HEK293 (cell line): ENCODE measurements around the gene CLIC4.
"Not testable (repeated sequence)": the region's sequence is repeated elsewhere in the genome, so short reads cannot be mapped to it uniquely, and the experiment has no call there.

ENCODE experiments used
- CTCF ChIA-PET: fragments of 350-600 bp; formaldehyde crosslinking; extraction: SDS; loops from one replicate; lab custom pipeline; 2021; ENCODE audit warnings: antibody characterized with exemption; lab: Yijun Ruan, JAX
- POLR2A ChIA-PET: fragments of 300-600 bp; formaldehyde crosslinking; extraction: SDS; loops from one replicate; lab custom pipeline; 2020; ENCODE audit warnings: antibody characterized with exemption, inconsistent platforms; lab: Yijun Ruan, JAX
- H3K27ac ChIP-seq: fragments of 200-500 bp; sonication (Bioruptor generic); 2 replicates; pipeline ENCODE4 v1.5.1; 2014; ENCODE audit warnings: low read depth, low read length, control low read depth, inconsistent platforms; ENCODE audit errors: extremely low read depth
- H3K36me3 ChIP-seq, 2 experiments: fragments of 200-500 bp in 1 of 2; sonication (Bioruptor generic) in 1 of 2; 1 replicate in 1 of 2; 2 replicates in 1 of 2; pipeline ENCODE4 v1.5.1; 2014 to 2017; ENCODE audit warnings: inconsistent platforms in 2 of 2, low read length in 2 of 2; ENCODE audit not compliant: control insufficient read depth in 2 of 2, insufficient read depth in 1 of 2
- H3K4me1 ChIP-seq: fragments of 200-500 bp; sonication (Bioruptor generic); 2 replicates; pipeline ENCODE4 v1.5.1; 2014; ENCODE audit warnings: mild to moderate bottlenecking, low read length, inconsistent platforms; ENCODE audit not compliant: control insufficient read depth, insufficient read depth
- H3K4me3 ChIP-seq: 2 replicates; pipeline ENCODE4 v1.5.1; 2011; ENCODE audit warnings: low read depth, mild to moderate bottlenecking, control low read depth, low read length, moderate library complexity
- H3K9me3 ChIP-seq: fragments of 200-500 bp; sonication (Bioruptor generic); 2 replicates; pipeline ENCODE4 v1.5.1; 2014; ENCODE audit warnings: low read depth, low read length, inconsistent platforms; ENCODE audit not compliant: control insufficient read depth, insufficient read depth
- ELK4 ChIP-seq: IDR thresholded peaks from 2 replicates; pipeline ENCODE4 v1.6.1; 2011; ENCODE audit warnings: mild to moderate bottlenecking, low read depth, low read length, borderline replicate concordance
- GLI4 ChIP-seq: fragments of 450-650 bp; formaldehyde crosslinking; IDR thresholded peaks from 2 replicates; pipeline ENCODE4 v1.5.1; 2016; ENCODE audit warnings: missing biosample characterization, missing genetic modification characterization
- GLIS2 ChIP-seq: fragments of 450-650 bp; formaldehyde crosslinking; IDR thresholded peaks from 2 replicates; pipeline ENCODE4 v1.5.1; 2016; ENCODE audit warnings: missing biosample characterization, missing genetic modification characterization
- OVOL3 ChIP-seq: fragments of 450-650 bp; formaldehyde crosslinking; IDR thresholded peaks from 2 replicates; pipeline ENCODE4 v1.5.1; 2016; ENCODE audit warnings: missing biosample characterization, missing genetic modification characterization
- PRDM6 ChIP-seq: fragments of 450-650 bp; formaldehyde crosslinking; IDR thresholded peaks from 2 replicates; pipeline ENCODE4 v1.5.1; 2017; ENCODE audit warnings: missing biosample characterization, missing genetic modification characterization
- RBAK ChIP-seq: fragments of 450-650 bp; formaldehyde crosslinking; IDR thresholded peaks from 2 replicates; pipeline ENCODE4 v1.5.1; 2016; ENCODE audit warnings: missing biosample characterization, missing genetic modification characterization
- SCRT1 ChIP-seq: fragments of 450-650 bp; formaldehyde crosslinking; IDR thresholded peaks from 2 replicates; pipeline ENCODE4 v1.5.1; 2016; ENCODE audit warnings: missing biosample characterization, missing genetic modification characterization, borderline replicate concordance
- ZNF121 ChIP-seq: fragments of 450-650 bp; formaldehyde crosslinking; IDR thresholded peaks from 2 replicates; pipeline ENCODE4 v1.5.1; 2016; ENCODE audit warnings: missing biosample characterization, missing genetic modification characterization
- ZNF211 ChIP-seq: fragments of 450-650 bp; formaldehyde crosslinking; IDR thresholded peaks from 2 replicates; pipeline ENCODE4 v1.5.1; 2016; ENCODE audit warnings: low read depth, missing biosample characterization, missing genetic modification characterization
- ZNF544 ChIP-seq: fragments of 450-650 bp; formaldehyde crosslinking; IDR thresholded peaks from 2 replicates; pipeline ENCODE4 v1.5.0; 2017; ENCODE audit warnings: missing biosample characterization, missing genetic modification characterization
- ZNF600 ChIP-seq: fragments of 450-650 bp; formaldehyde crosslinking; IDR thresholded peaks from 2 replicates; pipeline ENCODE4 v1.5.1; 2016; ENCODE audit warnings: missing biosample characterization, missing genetic modification characterization
- ZXDB ChIP-seq: fragments of 450-650 bp; formaldehyde crosslinking; IDR thresholded peaks from 2 replicates; pipeline ENCODE4 v1.5.1; 2016; ENCODE audit warnings: missing biosample characterization, missing genetic modification characterization

CLIC4 gene

DNA sequence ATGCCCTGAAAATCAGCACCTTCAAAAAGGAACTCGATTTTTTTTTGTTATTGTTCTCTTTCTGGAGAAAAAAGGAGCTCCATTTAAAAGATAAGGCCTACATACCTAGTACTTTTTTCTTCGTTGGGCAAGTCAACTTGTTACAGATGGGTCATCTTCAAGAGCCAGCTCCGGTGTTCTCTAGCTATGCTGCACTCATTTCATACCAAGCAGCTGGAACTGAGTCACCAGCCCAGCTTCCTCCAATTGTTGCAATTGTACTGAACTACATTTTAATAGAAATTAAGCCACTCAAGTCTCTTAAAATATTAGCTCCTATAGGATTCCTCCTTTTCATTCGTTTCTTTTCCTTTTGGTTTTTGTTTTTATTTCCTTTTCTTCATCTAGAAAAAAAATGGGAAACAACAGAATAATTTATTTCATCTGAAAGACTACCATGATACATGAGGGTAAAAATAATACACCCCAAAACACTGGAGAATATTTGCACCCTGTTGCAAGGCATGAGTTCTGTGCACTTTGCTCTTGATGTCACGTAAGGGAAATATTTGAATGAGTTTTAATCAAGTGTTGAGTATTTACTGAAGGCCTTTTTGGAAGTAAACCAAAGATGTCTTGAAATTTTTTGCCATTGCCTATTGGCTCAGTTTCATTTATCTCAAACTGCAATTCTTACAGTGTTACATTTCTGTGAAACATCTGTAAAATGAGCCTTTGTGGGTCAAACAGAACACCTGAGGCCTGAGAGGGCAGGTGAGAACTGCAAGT is 60.5 kb downstream of the CLIC4 start:
- CTCF ChIA-PET = interaction anchor here (0.9 to 1.0 kb wide), 2 partner anchors 23 to 117 kb away, joined by 3 to 5 read pairs; no protein-coding TSS in a partner anchor
- no peaks in the 10 kb centered on the region for H3K4me1 ChIP-seq
- no peak overlapping the region for H3K4me3 ChIP-seq
- TF ChIP-seq ZNF600 (no peak), ELK4 (no peak), OVOL3 (tag by site-specific recombination) (no peak), RBAK (tag by site-specific recombination) (no peak), GLIS2 (tag by site-specific recombination) (no peak), ZXDB (tag by site-specific recombination) (no peak), SCRT1 (tag by site-specific recombination) (no peak), GLI4 (tag by site-specific recombination) (no peak)
- TF ChIP-seq, all 188 proteins: peak for 0
- Histone ChIP-seq H3K9me3 (no peaks in the 10 kb centered on the region), H3K36me3 (peaks cover 0 to 3% of the 10 kb centered on the region in 2 experiments; a peak in 1 of 3 replicates), H3K27ac (no peak overlapping the region)
- POLR2A ChIA-PET = interaction anchor here (1.0 kb wide), 1 partner anchor 61 kb away, joined by 3 read pairs; the partner anchor contains the start of gene CLIC4

DNA sequence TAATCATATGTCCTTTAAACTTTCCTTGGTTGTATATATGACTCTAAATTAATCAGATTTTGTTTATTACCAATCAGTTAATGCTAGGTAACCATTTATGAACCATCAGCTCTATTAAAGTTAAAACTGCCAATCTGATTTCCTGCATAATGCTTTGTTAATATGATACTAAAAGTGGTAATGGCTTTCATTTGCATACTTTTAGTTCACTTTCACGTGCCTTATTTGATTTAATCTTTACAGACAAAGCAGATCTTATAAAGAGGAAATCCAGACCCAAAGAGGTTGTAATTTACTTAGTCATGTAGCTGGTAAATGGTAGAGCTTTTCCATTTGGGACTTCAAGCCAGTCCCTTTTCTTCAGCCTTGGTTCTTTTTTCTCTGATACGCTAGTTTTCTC is 61.3 kb downstream of the CLIC4 start:
- H3K4me1 ChIP-seq = no peaks in the 10 kb centered on the region
- no peak overlapping the region for H3K27ac ChIP-seq
- no peaks in the 10 kb centered on the region for H3K9me3 ChIP-seq
- CTCF ChIA-PET = interaction anchor here (0.7 to 1.1 kb wide), 3 partner anchors 13 to 118 kb away, joined by 3 read pairs; no protein-coding TSS in a partner anchor
- H3K4me3 ChIP-seq = no peak overlapping the region
- peaks cover 0 to 3% of the 10 kb centered on the region in 2 experiments; a peak in 1 of 3 replicates for H3K36me3 ChIP-seq
- TF ChIP-seq ZNF211 (tag by site-specific recombination) = no peak
- POLR2A ChIA-PET = interaction anchor here (0.8 kb wide), 1 partner anchor 62 kb away, joined by 3 read pairs; the partner anchor contains the start of gene CLIC4

DNA sequence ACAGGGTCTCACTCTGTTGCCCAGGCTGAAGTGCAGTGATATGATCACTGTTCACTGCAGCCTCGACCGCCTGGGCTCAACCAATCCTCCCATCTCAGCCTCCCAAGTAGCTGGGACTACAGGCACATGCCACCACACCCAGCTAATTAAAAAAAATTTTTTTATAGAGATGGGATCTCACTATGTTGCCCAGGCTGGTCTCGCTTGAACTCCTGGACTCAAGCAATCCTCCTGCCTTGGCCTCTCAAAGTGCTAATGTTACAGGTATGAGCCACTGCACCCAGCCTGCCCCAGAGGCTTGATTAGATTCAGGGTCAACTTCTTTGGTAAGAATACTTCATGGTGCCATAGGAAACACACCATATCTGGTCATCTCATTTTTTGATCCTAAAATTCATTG is 66.2 kb downstream of the CLIC4 start:
- H3K9me3 ChIP-seq, H3K4me3 ChIP-seq, POLR2A ChIA-PET, H3K27ac ChIP-seq, CTCF ChIA-PET, H3K4me1 ChIP-seq: not testable (repeated sequence)
- H3K36me3 ChIP-seq = peaks cover 7 to 17% of the 10 kb centered on the region in 2 experiments
- TF ChIP-seq ZNF121 (tag by site-specific recombination) = peak; percentile 89

GRCh38 chr1:24820221-24820620 is 75.0 kb downstream of the CLIC4 start:
- H3K36me3 ChIP-seq = peaks cover 4 to 12% of the 10 kb centered on the region in 2 experiments; a peak in 2 of 3 replicates
- H3K27ac ChIP-seq, H3K4me1 ChIP-seq, H3K4me3 ChIP-seq, H3K9me3 ChIP-seq, POLR2A ChIA-PET: not testable (repeated sequence)
- CTCF ChIA-PET = interaction anchor here (0.8 to 2.4 kb wide), 4 partner anchors 10 to 136 kb away, joined by 3 to 12 read pairs (median 6); no protein-coding TSS in a partner anchor
- TF ChIP-seq ZNF121 (tag by site-specific recombination) = peak; percentile 90

DNA sequence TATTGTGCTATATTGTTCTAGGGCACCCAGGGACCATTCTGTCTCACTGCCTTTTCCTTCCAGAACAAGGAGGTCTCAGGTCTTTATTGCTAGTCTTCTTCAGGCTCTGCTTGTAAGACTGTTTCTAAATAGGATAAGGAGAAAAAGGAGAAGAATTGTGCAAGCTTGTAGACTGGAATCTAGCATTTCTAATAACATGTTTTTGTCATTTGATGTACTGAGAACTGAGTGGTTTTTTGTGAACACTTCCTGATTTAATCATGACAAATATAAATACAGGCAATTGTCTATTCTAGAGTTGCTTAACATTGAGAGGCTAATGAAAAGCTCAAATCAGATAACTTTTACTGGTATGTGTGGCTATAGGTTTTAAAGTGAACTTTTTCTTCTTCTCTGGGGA is 77.6 kb downstream of the CLIC4 start:
- ChIA-PET CTCF (interaction anchor here (1.6 to 10.7 kb wide), 2 partner anchors 25 to 134 kb away, joined by 8 to 152 read pairs; no protein-coding TSS in a partner anchor), POLR2A (no interaction called here)
- H3K4me1 ChIP-seq = peaks cover 8% of the 10 kb centered on the region
- no peak for TF ChIP-seq ZNF544 (tag by site-specific recombination)
- TF ChIP-seq PRDM6 (tag by site-specific recombination) = peak; percentile 48
- H3K4me3 ChIP-seq = no peak overlapping the region
- H3K27ac ChIP-seq = no peak overlapping the region
- no peaks in the 10 kb centered on the region for H3K9me3 ChIP-seq
- peaks cover 0 to under 1% of the 10 kb centered on the region in 2 experiments; a peak in 2 of 3 replicates for H3K36me3 ChIP-seq

GRCh38 chr1:24823486-24823885 is 78.2 kb downstream of the CLIC4 start:
- H3K27ac ChIP-seq = not testable (repeated sequence)
- CTCF ChIA-PET = interaction anchor here (0.6 to 10.7 kb wide), 6 partner anchors 24 to 380 kb away, joined by 3 to 152 read pairs (median 4); no protein-coding TSS in a partner anchor

More at GRCh38 chr1:24823486-24823885, 78.2 kb downstream of the CLIC4 start:
- H3K4me1 ChIP-seq = peaks cover 12% of the 10 kb centered on the region
- POLR2A ChIA-PET = interaction anchor here (1.7 kb wide), 1 partner anchor 78 kb away, joined by 9 read pairs; the partner anchor contains the start of gene CLIC4
- not testable (repeated sequence) for H3K36me3 ChIP-seq, H3K4me3 ChIP-seq, H3K9me3 ChIP-seq
